NCI-H510A treated with DMSO at 0.1 percent for 48 hours (cell line): ENCODE measurements around the gene CNTN4.
A peak's percentile ranks its signal among the peaks of the same experiment; 100 is the strongest.
"Not testable (repeated sequence)": the region's sequence is repeated elsewhere in the genome, so short reads cannot be mapped to it uniquely, and the experiment has no call there.

Experiments used
- DNase-seq: peaks from one replicate; lab custom pipeline; 2025; lab: John Stamatoyannopoulos, UW

The CNTN4 gene

GRCh38 chr3:2968475-2968874 is 869.8 kb downstream of the CNTN4 start:
- DNase-seq = no peak

- DNase-seq = no peak
Observed at GRCh38 chr3:2976212-2976611, 877.5 kb downstream of the CNTN4 start.

- no peak for DNase-seq
Observed at GRCh38 chr3:2976796-2977195, 878.1 kb downstream of the CNTN4 start.

- DNase-seq = no peak
Observed at GRCh38 chr3:2978977-2979732, 880.5 kb downstream of the CNTN4 start.

- DNase-seq = no peak
Observed at GRCh38 chr3:2984005-2984830, 885.6 kb downstream of the CNTN4 start.

- DNase-seq = no peak
Observed at GRCh38 chr3:2984831-2985220, 886.2 kb downstream of the CNTN4 start.

- no peak for DNase-seq
Observed at GRCh38 chr3:2985479-2985878, 886.8 kb downstream of the CNTN4 start.

GRCh38 chr3:2992534-2992933 is 893.9 kb downstream of the CNTN4 start:
- no peak for DNase-seq

GRCh38 chr3:2993130-2993529 is 894.5 kb downstream of the CNTN4 start:
- DNase-seq = not testable (repeated sequence)

- DNase-seq = no peak
Observed at GRCh38 chr3:2993736-2994135, 895.1 kb downstream of the CNTN4 start.

- DNase-seq = no peak
Observed at GRCh38 chr3:2995195-2995594, 896.5 kb downstream of the CNTN4 start.

- DNase-seq = no peak
Observed at GRCh38 chr3:3005146-3005744, 906.6 kb downstream of the CNTN4 start.

- no peak for DNase-seq
Observed at GRCh38 chr3:3013317-3014052, 914.8 kb downstream of the CNTN4 start.

GRCh38 chr3:3015185-3016089 is 916.8 kb downstream of the CNTN4 start:
- peak; percentile 57 for DNase-seq

GRCh38 chr3:3016226-3016625 is 917.6 kb downstream of the CNTN4 start:
- DNase-seq = no peak

- no peak for DNase-seq
Observed at GRCh38 chr3:3020209-3020608, 921.5 kb downstream of the CNTN4 start.

GRCh38 chr3:3023111-3023745 is 924.6 kb downstream of the CNTN4 start:
- DNase-seq = peak; percentile 20

- DNase-seq = no peak
Observed at GRCh38 chr3:3027976-3028567, 929.4 kb downstream of the CNTN4 start.

- DNase-seq = no peak
Observed at GRCh38 chr3:3031326-3031725, 932.7 kb downstream of the CNTN4 start.

- no peak for DNase-seq
Observed at GRCh38 chr3:3037156-3037555, 938.5 kb downstream of the CNTN4 start.
